CD4-positive, CD25-positive, alpha-beta regulatory T cell (primary cell): ENCODE measurements around the gene RARG. TPM values are rescaled to one million over a fixed set of nuclear protein-coding genes. Genes with fewer than 3 reads are reported as not detected.
A peak's percentile ranks its signal among the peaks of the same experiment; 100 is the strongest.

ENCODE experiments used
- ATAC-seq, 2 donors: fragments of 150-1000 bp; cut with Tn5 transposase; one replicate each; pipeline ENCODE4 v1.10.0; 2021; ENCODE audit warnings: low read depth in 2 of 2, moderate number of reproducible peaks in 2 of 2, moderate library complexity in 1 of 2
- DNase-seq, 3 donors: peaks; one replicate each; pipeline versions ENCODE4 v3.0.0 to v3.0.0-alpha.2; 2012 to 2022; ENCODE audit warnings: mixed read lengths in 1 of 3
- H3K27ac ChIP-seq: one replicate; pipeline ENCODE4 v1.7.0; 2013; ENCODE audit warnings: mild to moderate bottlenecking, low read length; ENCODE audit not compliant: insufficient read depth, poor library complexity, severe bottlenecking
- H3K27me3 ChIP-seq: one replicate; pipeline ENCODE4 v1.7.0; 2013; ENCODE audit warnings: low read length; ENCODE audit not compliant: control insufficient read depth, insufficient read depth
- H3K36me3 ChIP-seq: one replicate; pipeline ENCODE4 v1.7.0; 2013; ENCODE audit warnings: mild to moderate bottlenecking, low read length, moderate library complexity; ENCODE audit not compliant: control insufficient read depth, insufficient read depth
- H3K4me1 ChIP-seq: 2 replicates; pipeline ENCODE4 v1.7.0; 2013; ENCODE audit warnings: mild to moderate bottlenecking, low read length; ENCODE audit not compliant: insufficient read depth, control insufficient read depth, poor library complexity, severe bottlenecking
- H3K4me3 ChIP-seq: one replicate; pipeline ENCODE4 v1.7.0; 2013; ENCODE audit warnings: low read depth, mild to moderate bottlenecking, low read length, moderate library complexity
- H3K9me3 ChIP-seq, 2 experiments: 1 replicate in 1 of 2; 2 replicates in 1 of 2; pipeline ENCODE4 v1.7.0; 2013; ENCODE audit warnings: low read length in 2 of 2, mild to moderate bottlenecking in 1 of 2, moderate library complexity in 1 of 2; ENCODE audit not compliant: control insufficient read depth in 2 of 2
- H3K27ac Mint-ChIP-seq, 3 donors: one replicate each; pipeline ENCODE4 v1.8.0; 2020 to 2022; ENCODE audit warnings: mild to moderate bottlenecking in 3 of 3, mixed read lengths in 3 of 3, moderate library complexity in 2 of 3
- H3K27me3 Mint-ChIP-seq: one replicate; pipeline ENCODE4 v1.8.0; 2022; ENCODE audit warnings: mild to moderate bottlenecking, mixed read lengths
- H3K36me3 Mint-ChIP-seq: one replicate; pipeline ENCODE4 v1.8.0; 2020; ENCODE audit warnings: mixed read lengths
- H3K4me1 Mint-ChIP-seq, 4 donors: one replicate each; pipeline ENCODE4 v1.8.0; 2020 to 2022; ENCODE audit warnings: mixed read lengths in 4 of 4, mild to moderate bottlenecking in 1 of 4
- H3K4me3 Mint-ChIP-seq, 4 donors: one replicate each; pipeline ENCODE4 v1.8.0; 2020 to 2022; ENCODE audit warnings: mild to moderate bottlenecking in 4 of 4, mixed read lengths in 4 of 4, moderate library complexity in 3 of 4
- H3K9me3 Mint-ChIP-seq, 7 donors: one replicate each; pipeline ENCODE4 v1.8.0; 2020 to 2022; ENCODE audit warnings: mixed read lengths in 7 of 7, mild to moderate bottlenecking in 3 of 7, moderate library complexity in 2 of 7
- polyA plus RNA-seq, 4 donors: library from polyadenylated mRNA; unstranded; fragments of 300-500 nt; fragmentation: Illumina TruSeq; gene quantifications; one replicate each; pipeline ENCODE4 v1.2.3, GENCODE V29; 2021
- total RNA-seq: library from RNA; stranded (reverse); gene quantifications from one replicate; pipeline ENCODE4 v1.2.3, GENCODE V29; 2022

RARG gene
- total and polyA plus RNA-seq, 5 donors from 2014 or later: 1.5 to 16.8 (median 3.2) TPM

- no peaks in the 10 kb centered on the region for H3K27me3 Mint-ChIP-seq
- H3K36me3 ChIP-seq: no peaks in the 10 kb centered on the region
- no peaks in the 10 kb centered on the region for H3K9me3 ChIP-seq
- H3K27ac Mint-ChIP-seq: peak overlapping the region in 2 of 3 donors; percentile 83 to 86
- no peak for DNase-seq
- no peaks in the 10 kb centered on the region for H3K9me3 Mint-ChIP-seq
- H3K4me3 ChIP-seq: no peak overlapping the region
- no peaks in the 10 kb centered on the region for H3K27me3 ChIP-seq
- peaks cover 0 to 69% (median 38%) of the 10 kb centered on the region in 4 donors for H3K4me1 Mint-ChIP-seq
- peak overlapping the region; percentile 53 to 86 (median 75) for H3K4me3 Mint-ChIP-seq
- H3K36me3 Mint-ChIP-seq: peaks cover 4% of the 10 kb centered on the region
- ATAC-seq: no peak
- H3K27ac ChIP-seq: peak overlapping the region; percentile 10
- peaks cover 51% of the 10 kb centered on the region for H3K4me1 ChIP-seq
Observed at GRCh38 chr12:53230108-53230845, 1.7 kb downstream of the RARG start.

- H3K27me3 Mint-ChIP-seq: no peaks in the 10 kb centered on the region
- no peak overlapping the region for H3K4me3 ChIP-seq
- H3K27ac Mint-ChIP-seq: peak overlapping the region; percentile 72 to 93 (median 86)
- peaks cover 48% of the 10 kb centered on the region for H3K4me1 ChIP-seq
- H3K9me3 Mint-ChIP-seq: no peaks in the 10 kb centered on the region
- no peak overlapping the region for H3K27ac ChIP-seq
- peak overlapping the region in 3 of 4 donors; percentile 67 to 91 (median 78) for H3K4me3 Mint-ChIP-seq
- H3K27me3 ChIP-seq: no peaks in the 10 kb centered on the region
- no peak for ATAC-seq
- H3K4me1 Mint-ChIP-seq: peaks cover 0 to 71% (median 40%) of the 10 kb centered on the region in 4 donors
- H3K36me3 Mint-ChIP-seq: peaks cover 4% of the 10 kb centered on the region
- no peak for DNase-seq
- H3K9me3 ChIP-seq: no peaks in the 10 kb centered on the region
- no peaks in the 10 kb centered on the region for H3K36me3 ChIP-seq
Observed at GRCh38 chr12:53229454-53229853, 2.6 kb downstream of the RARG start.

DNA sequence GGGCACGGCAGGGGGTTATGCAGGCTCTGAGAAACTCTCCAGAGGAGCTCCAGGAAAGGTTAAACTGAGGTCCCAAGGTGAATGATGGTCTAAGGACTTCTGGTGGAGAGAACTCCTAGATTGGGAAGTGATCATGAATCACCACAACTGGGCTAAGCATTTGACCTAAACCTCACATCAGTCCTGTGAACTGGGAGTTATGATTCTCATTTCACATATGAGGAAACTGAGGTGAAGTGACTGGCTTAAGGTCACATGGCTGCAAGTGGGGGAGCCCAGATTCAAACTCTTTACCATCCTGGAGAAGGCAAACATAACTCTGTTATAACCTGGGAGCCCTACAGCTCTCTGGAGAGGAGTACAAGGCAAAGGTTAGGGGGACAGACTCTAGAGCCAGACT lies 4.2 kb downstream of the RARG start:
- Histone ChIP-seq H3K4me1 (peaks cover 48% of the 10 kb centered on the region), H3K36me3 (no peaks in the 10 kb centered on the region), H3K9me3 (no peaks in the 10 kb centered on the region), H3K27ac (no peak overlapping the region), H3K4me3 (no peak overlapping the region), H3K27me3 (no peaks in the 10 kb centered on the region)
- Mint-ChIP-seq H3K27me3 (no peaks in the 10 kb centered on the region), H3K27ac (peak overlapping the region in 1 of 3 donors; percentile 5), H3K9me3 (no peaks in the 10 kb centered on the region), H3K4me3 (peak overlapping the region in 1 of 4 donors; percentile 79), H3K36me3 (peaks cover 4% of the 10 kb centered on the region), H3K4me1 (peaks cover 6 to 74% (median 45%) of the 10 kb centered on the region in 4 donors)
- DNase-seq: no peak
- no peak for ATAC-seq

DNA sequence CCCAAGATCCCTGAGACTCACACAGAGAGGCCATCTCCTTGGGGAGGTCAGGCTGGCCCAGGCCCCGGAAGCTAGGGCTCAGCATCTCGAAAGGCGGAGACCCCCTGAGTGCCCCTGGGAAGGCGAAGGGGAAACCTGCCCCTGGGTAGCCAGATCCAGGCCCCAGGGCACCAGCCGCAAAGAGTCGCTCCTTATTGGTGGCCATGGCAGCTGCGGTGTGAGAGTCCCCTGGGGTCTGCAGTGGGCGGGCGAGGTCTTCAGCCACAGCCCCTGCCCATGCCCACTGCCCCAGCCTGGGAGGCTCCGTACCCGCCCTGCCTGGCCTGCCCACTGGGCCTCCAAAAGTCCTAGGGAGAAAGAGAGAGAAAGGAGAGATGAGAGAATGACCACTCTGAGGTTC lies 4.7 kb downstream of the RARG start:
- no peaks in the 10 kb centered on the region for H3K9me3 Mint-ChIP-seq
- no peaks in the 10 kb centered on the region for H3K9me3 ChIP-seq
- H3K36me3 ChIP-seq: no peaks in the 10 kb centered on the region
- H3K27ac ChIP-seq: no peak overlapping the region
- H3K4me1 ChIP-seq: peaks cover 48% of the 10 kb centered on the region
- peaks cover 4% of the 10 kb centered on the region for H3K36me3 Mint-ChIP-seq
- no peak overlapping the region for H3K4me3 Mint-ChIP-seq
- H3K27me3 Mint-ChIP-seq: no peaks in the 10 kb centered on the region
- H3K27ac Mint-ChIP-seq: peak overlapping the region in 1 of 3 donors; percentile 17
- peaks cover 6 to 74% (median 44%) of the 10 kb centered on the region in 4 donors for H3K4me1 Mint-ChIP-seq
- no peak for DNase-seq
- no peak overlapping the region for H3K4me3 ChIP-seq
- no peak for ATAC-seq
- no peaks in the 10 kb centered on the region for H3K27me3 ChIP-seq

- no peak for ATAC-seq
- peak overlapping the region in 1 of 4 donors; percentile 33 for H3K4me3 Mint-ChIP-seq
- Histone ChIP-seq H3K36me3 (no peaks in the 10 kb centered on the region), H3K27ac (no peak overlapping the region), H3K9me3 (no peaks in the 10 kb centered on the region), H3K4me3 (no peak overlapping the region), H3K27me3 (no peaks in the 10 kb centered on the region), H3K4me1 (peaks cover 52% of the 10 kb centered on the region)
- no peak for DNase-seq
- peaks cover 10 to 78% (median 48%) of the 10 kb centered on the region in 4 donors for H3K4me1 Mint-ChIP-seq
- H3K27ac Mint-ChIP-seq: peak overlapping the region in 2 of 3 donors; percentile 17 to 39
- H3K36me3 Mint-ChIP-seq: peaks cover 4% of the 10 kb centered on the region
- H3K27me3 Mint-ChIP-seq: no peaks in the 10 kb centered on the region
- no peaks in the 10 kb centered on the region for H3K9me3 Mint-ChIP-seq
Observed at GRCh38 chr12:53226815-53227214, 5.2 kb downstream of the RARG start.

GRCh38 chr12:53225635-53226424 lies 6.2 kb downstream of the RARG start:
- Histone ChIP-seq H3K36me3 (no peaks in the 10 kb centered on the region), H3K9me3 (no peaks in the 10 kb centered on the region), H3K27ac (no peak overlapping the region), H3K4me1 (peaks cover 43% of the 10 kb centered on the region), H3K27me3 (no peaks in the 10 kb centered on the region), H3K4me3 (no peak overlapping the region)
- peak overlapping the region; percentile 64 to 96 (median 83) for H3K27ac Mint-ChIP-seq
- H3K4me3 Mint-ChIP-seq: peak overlapping the region; percentile 45 to 89 (median 67)
- DNase-seq (no peak), ATAC-seq (no peak)
- H3K9me3 Mint-ChIP-seq: no peaks in the 10 kb centered on the region
- H3K4me1 Mint-ChIP-seq: peaks cover 10 to 75% (median 48%) of the 10 kb centered on the region in 4 donors
- H3K27me3 Mint-ChIP-seq: no peaks in the 10 kb centered on the region
- H3K36me3 Mint-ChIP-seq: peaks cover 4% of the 10 kb centered on the region

DNA sequence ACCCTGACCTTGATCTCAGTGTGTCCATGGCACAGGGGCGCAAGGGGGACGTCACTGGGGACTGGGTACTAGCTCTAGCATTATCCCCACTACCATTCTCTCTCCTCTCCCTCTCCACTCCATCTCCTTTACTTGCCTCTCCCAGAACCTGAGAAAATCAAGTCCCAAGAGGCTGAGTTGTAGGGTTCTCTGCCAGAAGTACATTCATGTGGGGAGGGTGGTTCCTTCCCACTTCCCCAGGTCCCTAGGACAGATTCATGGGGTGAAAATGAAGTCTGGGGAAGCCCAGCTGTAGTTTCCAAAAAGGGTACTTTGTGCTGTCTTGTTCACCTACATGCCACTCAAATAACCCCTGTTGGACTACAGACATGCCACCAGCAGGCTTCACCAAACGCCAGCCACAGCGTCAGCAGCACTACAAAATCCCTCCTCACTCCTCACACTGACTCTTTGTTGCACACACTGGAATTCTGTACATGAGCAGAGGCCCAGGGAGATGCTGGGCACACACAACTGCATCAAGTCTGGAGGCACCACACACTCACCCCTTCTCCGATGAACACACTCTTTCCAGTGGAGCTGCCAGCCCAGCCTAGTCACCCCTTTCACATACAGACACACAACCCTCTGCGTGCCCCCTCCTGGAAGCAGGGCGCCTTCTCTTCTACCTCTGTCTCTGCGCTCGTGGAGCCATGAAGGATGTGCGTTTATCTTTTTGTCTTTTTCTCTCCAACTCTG lies 6.9 kb downstream of the RARG start:
- Mint-ChIP-seq H3K36me3 (peaks cover 4% of the 10 kb centered on the region), H3K27me3 (no peaks in the 10 kb centered on the region), H3K9me3 (no peaks in the 10 kb centered on the region), H3K4me1 (peaks cover 10 to 78% (median 47%) of the 10 kb centered on the region in 4 donors), H3K4me3 (peak overlapping the region; percentile 50 to 89 (median 68)), H3K27ac (peak overlapping the region; percentile 64 to 96 (median 83))
- no peaks in the 10 kb centered on the region for H3K36me3 ChIP-seq
- peak overlapping the region; percentile 93 for H3K27ac ChIP-seq
- no peak overlapping the region for H3K4me3 ChIP-seq
- H3K4me1 ChIP-seq: peaks cover 38% of the 10 kb centered on the region
- no peaks in the 10 kb centered on the region for H3K9me3 ChIP-seq
- no peaks in the 10 kb centered on the region for H3K27me3 ChIP-seq
- ATAC-seq (no peak), DNase-seq (no peak)
